Endothelial cell of coronary artery (primary cell): ENCODE measurements around the gene UMODL1. TPM values are rescaled to one million over a fixed set of nuclear protein-coding genes. Genes with fewer than 3 reads are reported as not detected.

Source experiments
- total RNA-seq: library from RNA; depleted of rRNA; stranded (reverse); fragments of >200 nt; gene quantifications from 2 replicates; pipeline ENCODE4 v1.2.3, GENCODE V29; 2014

The UMODL1 gene, protein sequence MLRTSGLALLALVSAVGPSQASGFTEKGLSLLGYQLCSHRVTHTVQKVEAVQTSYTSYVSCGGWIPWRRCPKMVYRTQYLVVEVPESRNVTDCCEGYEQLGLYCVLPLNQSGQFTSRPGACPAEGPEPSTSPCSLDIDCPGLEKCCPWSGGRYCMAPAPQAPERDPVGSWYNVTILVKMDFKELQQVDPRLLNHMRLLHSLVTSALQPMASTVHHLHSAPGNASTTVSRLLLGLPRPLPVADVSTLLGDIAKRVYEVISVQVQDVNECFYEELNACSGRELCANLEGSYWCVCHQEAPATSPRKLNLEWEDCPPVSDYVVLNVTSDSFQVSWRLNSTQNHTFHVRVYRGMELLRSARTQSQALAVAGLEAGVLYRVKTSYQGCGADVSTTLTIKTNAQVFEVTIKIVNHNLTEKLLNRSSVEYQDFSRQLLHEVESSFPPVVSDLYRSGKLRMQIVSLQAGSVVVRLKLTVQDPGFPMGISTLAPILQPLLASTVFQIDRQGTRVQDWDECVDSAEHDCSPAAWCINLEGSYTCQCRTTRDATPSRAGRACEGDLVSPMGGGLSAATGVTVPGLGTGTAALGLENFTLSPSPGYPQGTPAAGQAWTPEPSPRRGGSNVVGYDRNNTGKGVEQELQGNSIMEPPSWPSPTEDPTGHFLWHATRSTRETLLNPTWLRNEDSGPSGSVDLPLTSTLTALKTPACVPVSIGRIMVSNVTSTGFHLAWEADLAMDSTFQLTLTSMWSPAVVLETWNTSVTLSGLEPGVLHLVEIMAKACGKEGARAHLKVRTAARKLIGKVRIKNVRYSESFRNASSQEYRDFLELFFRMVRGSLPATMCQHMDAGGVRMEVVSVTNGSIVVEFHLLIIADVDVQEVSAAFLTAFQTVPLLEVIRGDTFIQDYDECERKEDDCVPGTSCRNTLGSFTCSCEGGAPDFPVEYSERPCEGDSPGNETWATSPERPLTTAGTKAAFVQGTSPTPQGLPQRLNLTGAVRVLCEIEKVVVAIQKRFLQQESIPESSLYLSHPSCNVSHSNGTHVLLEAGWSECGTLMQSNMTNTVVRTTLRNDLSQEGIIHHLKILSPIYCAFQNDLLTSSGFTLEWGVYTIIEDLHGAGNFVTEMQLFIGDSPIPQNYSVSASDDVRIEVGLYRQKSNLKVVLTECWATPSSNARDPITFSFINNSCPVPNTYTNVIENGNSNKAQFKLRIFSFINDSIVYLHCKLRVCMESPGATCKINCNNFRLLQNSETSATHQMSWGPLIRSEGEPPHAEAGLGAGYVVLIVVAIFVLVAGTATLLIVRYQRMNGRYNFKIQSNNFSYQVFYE
- total RNA-seq = not detected in 2 replicates

DNA sequence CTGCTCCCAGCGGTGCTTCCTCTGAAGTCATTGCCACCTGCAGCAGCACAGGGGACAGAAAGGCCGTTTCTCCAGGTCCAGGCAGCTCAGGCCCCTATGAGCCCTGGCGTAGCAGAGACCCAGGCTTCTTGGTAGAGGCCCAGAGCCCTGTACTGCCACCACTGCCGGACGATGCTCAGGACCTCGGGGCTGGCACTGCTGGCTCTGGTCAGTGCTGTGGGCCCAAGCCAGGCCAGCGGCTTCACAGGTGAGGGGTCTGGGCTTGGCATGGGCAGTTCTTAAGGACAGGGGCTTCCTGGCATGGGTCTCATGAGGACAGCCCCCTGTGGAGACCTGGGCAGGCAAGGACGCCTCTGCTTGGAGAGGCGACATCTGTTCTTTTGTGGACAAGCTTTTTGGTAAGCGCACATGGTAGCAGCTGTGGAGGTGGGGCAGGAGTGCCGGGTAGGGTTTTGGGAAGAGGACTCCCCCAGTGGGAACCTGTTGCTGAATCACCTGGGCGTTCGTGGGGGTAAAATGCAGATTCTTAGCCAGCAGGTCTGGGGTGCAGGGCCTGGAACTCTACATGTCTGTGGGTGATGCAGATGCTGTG is at the start of gene UMODL1:
Gene UMODL1, plus strand, starts transcription at position 172 of the 592 bp plus-strand sequence. Its CDS starts 0 bp downstream, at position 172.

Other genes starting within 250 kb of the UMODL1 start
- 5.6 and 7.7 TPM in 2 replicates for gene PRDM15, start 192.0 kb upstream of the UMODL1 start, total RNA-seq
- 21.5 and 45.4 TPM in 2 replicates for gene C2CD2, start 117.3 kb upstream of the UMODL1 start, total RNA-seq
- 3.0 and 5.6 TPM in 2 replicates for gene ZBTB21, start 61.0 kb upstream of the UMODL1 start, total RNA-seq
- 41.6 and 50.8 TPM in 2 replicates for gene ABCG1, start 147.8 kb downstream of the UMODL1 start, total RNA-seq
- not detected in 2 replicates for gene TFF3, start 244.1 kb downstream of the UMODL1 start, total RNA-seq